Measurements from ENCODE around the gene UFSP2. TPM values are rescaled to one million over a fixed set of nuclear protein-coding genes. Genes with fewer than 3 reads are reported as not detected.

UFSP2 gene
- total RNA-seq, 1 donor from 2014 or later, result 22.1 TPM

DNA sequence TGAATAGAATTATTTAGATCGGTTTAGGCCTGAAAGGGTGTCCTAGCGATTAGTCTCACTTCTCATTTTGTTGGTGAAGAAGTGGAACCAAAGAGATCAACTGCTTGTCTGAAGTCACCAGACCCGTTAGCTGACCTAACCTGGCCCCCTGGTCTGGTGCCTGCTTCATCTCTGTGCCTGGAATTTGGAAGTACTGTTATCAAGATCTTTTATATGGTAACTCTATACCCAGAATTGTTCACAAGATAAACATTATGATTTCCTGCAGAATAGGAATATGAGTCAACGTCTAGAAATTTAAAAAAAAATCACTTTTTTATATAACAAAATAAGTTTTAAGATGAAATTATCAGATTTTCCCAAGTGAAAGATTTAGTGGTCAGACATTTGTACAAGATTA is 67.2 kb downstream of the UFSP2 start:
- Mint-ChIP-seq H3K36me3 (peaks cover under 1% of the 10 kb centered on the region), H3K27me3 (no peaks in the 10 kb centered on the region), H3K4me1 (ENCODE audit: unreplicated experiment) (no peaks in the 10 kb centered on the region), H3K9me3 (no peaks in the 10 kb centered on the region), H3K27ac (no peak overlapping the region), H3K4me3 (no peak overlapping the region)
- TF ChIP-seq, protein P1, sequence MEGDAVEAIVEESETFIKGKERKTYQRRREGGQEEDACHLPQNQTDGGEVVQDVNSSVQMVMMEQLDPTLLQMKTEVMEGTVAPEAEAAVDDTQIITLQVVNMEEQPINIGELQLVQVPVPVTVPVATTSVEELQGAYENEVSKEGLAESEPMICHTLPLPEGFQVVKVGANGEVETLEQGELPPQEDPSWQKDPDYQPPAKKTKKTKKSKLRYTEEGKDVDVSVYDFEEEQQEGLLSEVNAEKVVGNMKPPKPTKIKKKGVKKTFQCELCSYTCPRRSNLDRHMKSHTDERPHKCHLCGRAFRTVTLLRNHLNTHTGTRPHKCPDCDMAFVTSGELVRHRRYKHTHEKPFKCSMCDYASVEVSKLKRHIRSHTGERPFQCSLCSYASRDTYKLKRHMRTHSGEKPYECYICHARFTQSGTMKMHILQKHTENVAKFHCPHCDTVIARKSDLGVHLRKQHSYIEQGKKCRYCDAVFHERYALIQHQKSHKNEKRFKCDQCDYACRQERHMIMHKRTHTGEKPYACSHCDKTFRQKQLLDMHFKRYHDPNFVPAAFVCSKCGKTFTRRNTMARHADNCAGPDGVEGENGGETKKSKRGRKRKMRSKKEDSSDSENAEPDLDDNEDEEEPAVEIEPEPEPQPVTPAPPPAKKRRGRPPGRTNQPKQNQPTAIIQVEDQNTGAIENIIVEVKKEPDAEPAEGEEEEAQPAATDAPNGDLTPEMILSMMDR (conservative IDR thresholded peaks at IDR 0.05), result no peak
- DNase-seq (ENCODE audit: extremely low spot score, unreplicated experiment), result no peak

DNA sequence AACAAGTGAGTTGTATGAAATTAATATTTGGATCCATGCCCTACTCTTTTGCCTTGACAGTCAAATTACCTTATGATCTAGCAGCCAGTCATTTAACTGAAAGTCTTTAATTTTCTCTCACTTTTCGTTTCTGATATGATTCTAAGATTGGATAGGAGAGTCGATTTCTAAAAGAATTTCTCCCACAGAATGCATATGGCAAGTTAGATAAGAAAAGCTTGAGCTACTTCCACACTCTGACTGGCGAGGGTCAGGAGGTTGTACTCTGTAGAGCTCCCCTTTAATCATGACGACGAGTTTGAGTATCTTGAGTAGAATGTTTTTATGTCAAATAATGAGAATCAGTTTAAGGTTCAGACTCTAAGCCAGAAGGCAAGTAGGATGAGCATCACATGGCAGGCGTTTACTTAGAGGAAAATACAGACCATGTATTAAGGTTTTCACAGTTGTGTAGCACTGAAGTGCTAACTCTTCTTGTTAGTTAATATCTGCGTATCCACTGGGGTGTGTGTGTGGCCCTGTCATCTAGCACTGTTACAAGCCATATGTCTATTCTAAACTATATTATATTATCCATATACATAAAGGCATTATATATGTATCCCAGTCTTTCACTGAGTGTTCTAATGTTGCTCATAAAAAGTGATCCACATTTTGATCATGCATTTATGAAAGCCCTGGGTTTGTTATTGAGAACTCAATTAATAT is 67.9 kb downstream of the UFSP2 start:
- no peaks in the 10 kb centered on the region for H3K27me3 Mint-ChIP-seq
- H3K4me1 Mint-ChIP-seq (ENCODE audit: unreplicated experiment), result no peaks in the 10 kb centered on the region
- no peak overlapping the region for H3K27ac Mint-ChIP-seq
- TF ChIP-seq, protein P1 (conservative IDR thresholded peaks at IDR 0.05), result no peak
- H3K9me3 Mint-ChIP-seq, result no peaks in the 10 kb centered on the region
- no peak for DNase-seq (ENCODE audit: extremely low spot score, unreplicated experiment)
- no peak overlapping the region for H3K4me3 Mint-ChIP-seq
- peaks cover 5% of the 10 kb centered on the region for H3K36me3 Mint-ChIP-seq

DNA sequence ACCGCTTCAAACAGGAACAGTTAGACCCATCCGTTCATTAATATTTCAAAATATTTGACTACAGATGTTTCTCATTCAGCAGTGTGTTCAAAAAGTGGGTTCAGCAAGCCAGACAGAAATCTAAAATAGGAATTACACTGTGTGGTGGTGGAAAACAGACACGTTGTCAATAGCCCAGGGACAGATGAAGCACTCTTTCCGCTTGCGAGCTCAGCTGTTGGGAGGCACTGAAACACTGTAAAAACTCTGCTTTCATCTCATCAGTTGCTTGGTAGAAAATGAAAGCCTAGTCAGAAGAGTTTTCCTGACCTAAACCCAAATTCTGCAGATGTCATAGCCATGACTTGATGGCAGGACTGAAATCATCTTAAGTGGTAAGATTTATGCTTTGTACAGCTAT is 68.6 kb downstream of the UFSP2 start:
- H3K27me3 Mint-ChIP-seq, result no peaks in the 10 kb centered on the region
- H3K36me3 Mint-ChIP-seq, result peaks cover 10% of the 10 kb centered on the region
- TF ChIP-seq, protein P1 (conservative IDR thresholded peaks at IDR 0.05), result no peak
- peaks cover 6% of the 10 kb centered on the region for H3K4me1 Mint-ChIP-seq (ENCODE audit: unreplicated experiment)
- no peak for DNase-seq (ENCODE audit: extremely low spot score, unreplicated experiment)
- H3K27ac Mint-ChIP-seq, result no peak overlapping the region
- H3K9me3 Mint-ChIP-seq, result no peaks in the 10 kb centered on the region
- H3K4me3 Mint-ChIP-seq, result no peak overlapping the region

DNA sequence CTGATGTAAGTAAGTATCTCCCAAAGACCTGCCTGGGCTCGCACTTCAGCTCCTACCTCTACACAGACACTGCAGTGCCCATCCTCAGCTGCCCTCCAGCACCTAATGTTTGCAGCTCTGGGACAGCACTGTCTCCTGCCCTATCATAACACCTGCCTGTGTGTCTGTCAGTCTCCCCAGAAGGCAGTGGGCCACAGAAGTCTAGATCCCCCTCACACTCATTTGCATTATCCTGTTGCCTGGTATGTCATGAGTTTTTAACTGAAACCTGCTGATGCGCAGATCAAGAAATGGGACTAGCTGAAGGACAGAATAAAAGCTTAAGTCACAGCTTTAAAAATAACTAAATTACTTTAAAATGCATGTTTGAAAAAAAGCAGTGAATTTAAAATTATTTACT is 73.0 kb downstream of the UFSP2 start:
- TF ChIP-seq, protein P1 (conservative IDR thresholded peaks at IDR 0.05), result no peak
- Mint-ChIP-seq H3K9me3 (no peaks in the 10 kb centered on the region), H3K4me3 (no peak overlapping the region), H3K4me1 (ENCODE audit: unreplicated experiment) (peaks cover 7% of the 10 kb centered on the region), H3K36me3 (peaks cover 21% of the 10 kb centered on the region), H3K27ac (no peak overlapping the region), H3K27me3 (no peaks in the 10 kb centered on the region)
- no peak for DNase-seq (ENCODE audit: extremely low spot score, unreplicated experiment)

DNA sequence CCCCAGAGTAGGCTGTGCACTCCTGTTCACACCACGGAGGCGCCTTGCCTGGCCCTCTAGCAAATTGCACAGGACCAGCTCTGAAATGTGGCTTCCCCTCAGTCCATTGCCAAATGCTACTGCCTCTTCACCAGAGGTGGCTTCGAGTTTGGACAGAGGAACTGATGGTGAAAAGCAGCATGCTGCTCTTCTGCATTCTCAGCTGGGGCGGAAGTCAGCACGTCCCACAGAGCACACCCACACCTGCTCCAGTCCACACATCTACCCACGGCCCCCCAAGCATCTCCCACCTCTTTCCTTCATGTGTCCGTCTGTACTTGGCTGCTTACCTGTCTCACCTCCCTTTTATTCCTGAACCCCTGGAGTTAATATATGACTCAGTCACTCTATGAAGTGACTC is 73.6 kb downstream of the UFSP2 start:
- no peaks in the 10 kb centered on the region for H3K27me3 Mint-ChIP-seq
- H3K9me3 Mint-ChIP-seq, result no peaks in the 10 kb centered on the region
- H3K4me1 Mint-ChIP-seq (ENCODE audit: unreplicated experiment), result peaks cover 7% of the 10 kb centered on the region
- no peak for DNase-seq (ENCODE audit: extremely low spot score, unreplicated experiment)
- peaks cover 21% of the 10 kb centered on the region for H3K36me3 Mint-ChIP-seq
- H3K27ac Mint-ChIP-seq, result no peak overlapping the region
- H3K4me3 Mint-ChIP-seq, result no peak overlapping the region
- TF ChIP-seq, protein P1 (conservative IDR thresholded peaks at IDR 0.05), result no peak

Data from type B pancreatic cell (in vitro differentiated cells).